Stimulated activated CD8-positive, alpha-beta memory T cell treated with anti-CD3 and anti-CD28 coated beads, Interleukin-15, amount 100 ng/mL, for 24 hours (primary cell): ENCODE results near the gene CENPT.

Experiments
- DNase-seq: peaks from one replicate; pipeline ENCODE4 v3.0.0-alpha.2; 2020; ENCODE audit warnings: low read depth

Gene CENPT, protein sequence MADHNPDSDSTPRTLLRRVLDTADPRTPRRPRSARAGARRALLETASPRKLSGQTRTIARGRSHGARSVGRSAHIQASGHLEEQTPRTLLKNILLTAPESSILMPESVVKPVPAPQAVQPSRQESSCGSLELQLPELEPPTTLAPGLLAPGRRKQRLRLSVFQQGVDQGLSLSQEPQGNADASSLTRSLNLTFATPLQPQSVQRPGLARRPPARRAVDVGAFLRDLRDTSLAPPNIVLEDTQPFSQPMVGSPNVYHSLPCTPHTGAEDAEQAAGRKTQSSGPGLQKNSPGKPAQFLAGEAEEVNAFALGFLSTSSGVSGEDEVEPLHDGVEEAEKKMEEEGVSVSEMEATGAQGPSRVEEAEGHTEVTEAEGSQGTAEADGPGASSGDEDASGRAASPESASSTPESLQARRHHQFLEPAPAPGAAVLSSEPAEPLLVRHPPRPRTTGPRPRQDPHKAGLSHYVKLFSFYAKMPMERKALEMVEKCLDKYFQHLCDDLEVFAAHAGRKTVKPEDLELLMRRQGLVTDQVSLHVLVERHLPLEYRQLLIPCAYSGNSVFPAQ

GRCh38 chr16:67847064-67847861 is at the start of gene CENPT:
TSS of gene CENPT (minus strand) at chr16:67847693. CDS start at chr16:67833859, 13,834 bp downstream.
- peak; percentile 11 for DNase-seq

GRCh38 chr16:67897231-67897630 is 49.7 kb upstream of the CENPT start:
- no peak for DNase-seq

- DNase-seq, result no peak
Measured at GRCh38 chr16:67893743-67894399, 46.4 kb upstream of the CENPT start.

GRCh38 chr16:67892899-67893742 is 45.6 kb upstream of the CENPT start, which contains the start of gene PSKH1:
TSS of gene PSKH1 (plus strand) at chr16:67893254. CDS start at chr16:67908750, 15,496 bp downstream.
- peak; percentile 86 for DNase-seq

GRCh38 chr16:67892375-67892774 is 44.9 kb upstream of the CENPT start:
- no peak for DNase-seq

DNA sequence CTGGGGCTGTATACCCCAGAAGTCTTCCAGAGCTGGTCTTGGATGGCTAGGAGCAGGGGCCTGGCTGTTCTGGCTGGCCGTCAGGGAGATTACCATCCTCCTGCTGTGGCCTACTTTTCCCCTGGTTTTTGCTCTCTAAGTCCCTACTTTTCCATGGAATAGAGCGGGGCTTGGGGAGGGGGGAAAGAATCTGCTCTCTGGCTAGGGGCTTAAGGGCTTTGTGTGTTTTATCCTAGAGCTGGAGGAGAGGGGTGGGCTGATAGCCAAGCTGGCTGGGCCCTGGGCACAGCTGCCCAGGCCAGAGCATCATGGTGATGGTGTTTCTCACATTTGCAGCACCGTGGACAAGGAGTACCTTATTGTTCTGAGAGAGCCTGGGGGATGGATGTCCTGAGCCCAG is 40.8 kb upstream of the CENPT start:
- no peak for DNase-seq

DNA sequence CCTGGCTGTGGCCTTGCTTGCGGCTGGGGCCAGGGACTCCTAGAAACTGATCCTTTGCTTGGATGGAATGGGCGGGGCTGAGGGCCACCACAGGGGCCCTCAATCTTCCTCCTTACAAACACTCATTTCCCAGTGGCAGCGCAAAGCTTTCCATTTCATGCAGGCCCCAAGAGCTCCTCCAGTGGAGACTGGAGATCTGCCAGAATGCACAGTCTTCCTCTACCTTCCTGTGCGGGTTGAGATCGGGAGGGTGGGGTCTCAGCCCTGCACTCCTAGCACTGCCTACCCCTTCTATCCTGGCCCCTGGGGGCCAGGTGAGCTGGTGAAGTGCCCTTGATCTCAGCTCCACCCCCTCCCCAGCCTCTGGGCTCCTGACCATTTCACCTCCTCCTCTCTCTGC is 38.9 kb upstream of the CENPT start:
- DNase-seq, result no peak

DNA sequence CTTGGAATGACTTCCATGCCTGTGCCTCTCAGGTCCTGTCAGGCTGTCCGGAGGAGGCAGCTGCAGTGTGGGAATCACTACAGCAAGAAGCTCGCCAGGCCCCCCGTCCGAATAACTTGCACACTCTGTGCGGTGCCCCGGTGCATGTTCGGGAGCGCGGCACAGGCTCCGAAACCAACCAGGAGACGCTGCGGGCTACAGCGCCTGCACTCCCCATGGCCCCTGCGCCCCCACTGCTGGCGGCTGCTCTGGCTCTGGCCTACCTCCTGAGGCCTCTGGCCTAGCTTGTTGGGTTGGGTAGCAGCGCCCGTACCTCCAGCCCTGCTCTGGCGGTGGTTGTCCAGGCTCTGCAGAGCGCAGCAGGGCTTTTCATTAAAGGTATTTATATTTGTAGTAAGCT is 38.5 kb upstream of the CENPT start:
- DNase-seq, result no peak

DNA sequence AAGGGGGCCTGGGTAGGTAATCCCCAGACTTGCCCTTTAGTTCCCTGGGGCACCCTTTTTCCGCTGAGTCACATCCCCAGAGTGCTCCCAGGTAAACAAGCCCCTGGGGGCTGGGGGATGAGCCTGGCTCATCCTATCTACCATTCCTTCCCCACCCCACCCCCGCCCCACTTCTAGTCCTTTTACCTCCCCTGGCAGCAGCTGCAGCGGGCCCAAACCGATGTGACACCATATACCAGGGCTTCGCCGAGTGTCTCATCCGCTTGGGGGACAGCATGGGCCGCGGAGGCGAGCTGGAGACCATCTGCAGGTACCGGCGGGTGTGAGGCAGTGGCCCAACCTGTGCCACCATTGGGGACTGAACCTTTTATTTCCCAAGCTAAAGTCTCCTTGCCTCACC is 38.1 kb upstream of the CENPT start:
- DNase-seq, result no peak

DNA sequence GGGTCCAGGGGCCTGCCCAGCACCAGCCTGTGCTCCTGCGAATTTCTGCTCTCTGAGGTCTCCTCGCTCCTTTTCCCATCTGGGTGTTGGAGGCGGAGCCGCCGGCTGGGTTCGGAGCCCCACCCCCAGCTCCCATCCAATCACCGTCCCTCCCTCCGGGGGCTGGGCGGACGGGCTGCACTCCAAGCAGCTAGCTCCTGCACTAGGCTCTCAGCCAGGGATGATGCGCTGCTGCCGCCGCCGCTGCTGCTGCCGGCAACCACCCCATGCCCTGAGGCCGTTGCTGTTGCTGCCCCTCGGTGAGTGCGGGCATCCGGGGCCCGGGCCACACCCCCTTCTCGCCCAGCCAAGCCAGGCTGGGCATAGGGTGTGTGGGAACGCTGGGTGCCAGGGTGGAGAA is 37.2 kb upstream of the CENPT start, which contains the start of gene NRN1L:
Gene NRN1L (plus strand): TSS at position 202 of the 400 bp plus-strand sequence. CDS start 19 bp downstream, at position 221.
- DNase-seq, result no peak

- peak; percentile 71 for DNase-seq
Measured at GRCh38 chr16:67883872-67884261, 36.4 kb upstream of the CENPT start.

DNA sequence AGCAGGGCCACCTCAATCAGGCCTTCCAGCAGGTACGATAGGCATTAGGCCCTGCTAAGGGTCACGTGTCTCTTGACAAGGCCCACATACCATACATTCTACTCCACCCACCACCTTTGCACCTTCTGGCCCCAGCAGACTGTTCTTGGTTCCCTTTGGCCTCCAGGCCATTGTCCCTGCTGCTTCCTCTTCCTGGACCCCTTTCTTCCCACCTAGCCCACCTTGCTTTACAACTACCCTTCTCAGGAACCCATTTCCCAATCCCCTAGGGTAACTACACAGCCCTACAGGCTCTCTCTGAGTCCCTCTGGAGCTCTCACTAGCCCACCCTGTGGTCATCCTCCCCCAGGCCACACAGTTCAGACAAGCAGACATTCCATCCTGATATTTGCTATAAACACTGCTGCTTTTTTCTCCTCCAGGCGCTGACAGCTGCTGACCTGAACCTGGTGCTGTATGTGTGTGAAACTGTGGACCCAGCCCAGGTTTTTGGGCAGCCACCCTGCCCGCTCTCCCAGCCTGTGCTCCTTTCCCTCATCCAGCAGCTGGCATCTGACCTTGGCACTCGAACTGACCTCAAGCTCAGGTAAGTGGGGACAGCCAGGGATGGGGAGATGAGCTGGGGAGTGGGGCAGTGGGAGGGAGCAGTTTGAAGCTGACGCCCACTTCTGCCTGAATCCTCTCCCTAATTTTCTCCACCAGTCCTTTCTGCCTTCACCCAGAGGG is 35.8 kb upstream of the CENPT start:
- DNase-seq, result no peak

GRCh38 chr16:67882374-67883145 is 35.1 kb upstream of the CENPT start:
- DNase-seq, result no peak

GRCh38 chr16:67881621-67882161 is 34.2 kb upstream of the CENPT start:
- DNase-seq, result no peak

DNA sequence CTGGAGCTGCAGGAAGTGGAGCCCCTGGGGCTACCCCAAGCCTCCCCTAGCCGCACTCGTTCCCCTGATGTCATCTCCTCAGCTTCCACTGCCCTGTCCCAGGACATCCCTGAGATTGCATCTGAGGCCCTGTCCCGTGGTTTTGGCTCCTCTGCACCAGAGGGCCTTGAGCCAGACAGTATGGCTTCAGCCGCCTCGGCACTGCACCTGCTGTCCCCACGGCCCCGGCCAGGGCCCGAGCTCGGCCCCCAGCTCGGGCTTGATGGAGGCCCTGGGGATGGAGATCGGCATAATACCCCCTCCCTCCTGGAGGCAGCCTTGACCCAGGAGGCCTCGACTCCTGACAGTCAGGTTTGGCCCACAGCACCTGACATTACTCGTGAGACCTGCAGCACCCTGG is 33.1 kb upstream of the CENPT start:
- no peak for DNase-seq

GRCh38 chr16:67879936-67880335 is 32.4 kb upstream of the CENPT start:
- DNase-seq, result no peak

GRCh38 chr16:67879462-67879861 is 32.0 kb upstream of the CENPT start:
- DNase-seq, result no peak

DNA sequence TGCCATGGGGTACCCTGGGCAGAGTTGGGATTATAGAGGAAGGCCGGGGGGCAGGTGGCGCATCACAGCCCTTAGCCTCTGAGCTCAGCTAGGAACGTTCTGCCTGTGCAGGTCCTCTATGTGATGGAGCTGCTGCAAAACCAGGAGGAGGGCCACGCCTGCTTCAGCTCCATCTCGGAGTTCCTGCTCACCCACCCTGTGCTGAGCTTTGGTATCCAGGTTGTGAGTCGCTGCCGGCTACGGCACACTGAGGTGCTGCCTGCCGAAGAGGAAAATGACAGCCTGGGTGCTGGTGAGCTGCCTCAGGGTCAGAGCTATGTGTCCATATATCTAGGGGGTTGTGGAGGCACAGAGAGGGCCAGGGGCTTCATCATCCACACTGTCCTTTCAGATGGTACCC is 31.4 kb upstream of the CENPT start:
- DNase-seq, result no peak

DNA sequence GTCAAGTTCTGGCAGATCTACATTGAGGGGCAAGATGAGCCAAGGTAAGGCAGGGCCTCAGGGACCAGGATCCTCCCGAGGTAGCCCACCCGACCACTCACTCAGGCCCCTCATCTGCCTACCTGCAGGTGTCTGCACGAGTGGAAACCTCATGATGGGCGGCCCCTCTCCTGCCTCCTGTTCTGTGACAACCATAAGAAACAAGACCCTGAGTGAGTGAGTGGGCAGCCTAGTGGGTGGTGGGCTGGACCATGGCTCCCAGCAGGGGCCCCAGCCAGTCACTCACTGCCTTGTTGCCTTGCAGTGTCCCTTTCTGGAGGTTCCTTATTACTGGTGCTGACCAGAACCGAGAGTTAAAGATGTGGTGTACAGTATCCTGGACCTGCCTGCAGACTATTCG is 30.7 kb upstream of the CENPT start:
- no peak for DNase-seq

- no peak for DNase-seq
Measured at GRCh38 chr16:67877064-67877463, 29.6 kb upstream of the CENPT start.
